ENCODE results near the gene GTF2A1L.

The GTF2A1L gene

GRCh38 chr2:48583961-48584360, 33.7 kb upstream of the GTF2A1L start:
- POLR2A ChIA-PET (ENCODE audit: low non-redundant PET), result no interaction called here
- TF ChIP-seq, protein P1, sequence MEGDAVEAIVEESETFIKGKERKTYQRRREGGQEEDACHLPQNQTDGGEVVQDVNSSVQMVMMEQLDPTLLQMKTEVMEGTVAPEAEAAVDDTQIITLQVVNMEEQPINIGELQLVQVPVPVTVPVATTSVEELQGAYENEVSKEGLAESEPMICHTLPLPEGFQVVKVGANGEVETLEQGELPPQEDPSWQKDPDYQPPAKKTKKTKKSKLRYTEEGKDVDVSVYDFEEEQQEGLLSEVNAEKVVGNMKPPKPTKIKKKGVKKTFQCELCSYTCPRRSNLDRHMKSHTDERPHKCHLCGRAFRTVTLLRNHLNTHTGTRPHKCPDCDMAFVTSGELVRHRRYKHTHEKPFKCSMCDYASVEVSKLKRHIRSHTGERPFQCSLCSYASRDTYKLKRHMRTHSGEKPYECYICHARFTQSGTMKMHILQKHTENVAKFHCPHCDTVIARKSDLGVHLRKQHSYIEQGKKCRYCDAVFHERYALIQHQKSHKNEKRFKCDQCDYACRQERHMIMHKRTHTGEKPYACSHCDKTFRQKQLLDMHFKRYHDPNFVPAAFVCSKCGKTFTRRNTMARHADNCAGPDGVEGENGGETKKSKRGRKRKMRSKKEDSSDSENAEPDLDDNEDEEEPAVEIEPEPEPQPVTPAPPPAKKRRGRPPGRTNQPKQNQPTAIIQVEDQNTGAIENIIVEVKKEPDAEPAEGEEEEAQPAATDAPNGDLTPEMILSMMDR (conservative IDR thresholded peaks at IDR 0.05; ENCODE audit: low read depth), result no peak
- CTCF ChIA-PET, result no interaction called here
- no peak overlapping the region for H3K27ac ChIP-seq
- DNase-seq (ENCODE audit: low spot score), result no peak

DNA sequence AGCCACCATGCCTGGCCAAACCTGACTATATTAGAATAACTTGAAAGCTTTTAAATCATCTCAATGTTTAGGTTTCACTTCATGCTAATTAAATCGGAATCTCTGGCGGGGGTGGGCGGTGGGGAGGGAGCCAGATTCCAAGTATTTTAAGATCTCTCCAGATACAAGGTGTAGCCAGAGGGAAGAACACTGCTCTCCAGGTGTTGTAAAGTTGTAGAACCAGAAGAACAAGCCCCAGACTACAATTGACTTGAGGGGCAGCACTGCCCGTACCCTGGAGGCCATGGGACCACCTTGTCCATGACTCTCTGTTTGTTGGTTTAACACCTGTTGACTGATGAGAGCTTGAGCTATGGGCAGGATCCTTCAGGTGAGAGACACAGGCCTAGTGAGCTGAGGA, 33.1 kb upstream of the GTF2A1L start:
- POLR2A ChIA-PET (ENCODE audit: low non-redundant PET), result no interaction called here
- H3K27ac ChIP-seq, result no peak overlapping the region
- TF ChIP-seq, protein P1 (conservative IDR thresholded peaks at IDR 0.05; ENCODE audit: low read depth), result no peak
- CTCF ChIA-PET, result no interaction called here
- no peak for DNase-seq (ENCODE audit: low spot score)

DNA sequence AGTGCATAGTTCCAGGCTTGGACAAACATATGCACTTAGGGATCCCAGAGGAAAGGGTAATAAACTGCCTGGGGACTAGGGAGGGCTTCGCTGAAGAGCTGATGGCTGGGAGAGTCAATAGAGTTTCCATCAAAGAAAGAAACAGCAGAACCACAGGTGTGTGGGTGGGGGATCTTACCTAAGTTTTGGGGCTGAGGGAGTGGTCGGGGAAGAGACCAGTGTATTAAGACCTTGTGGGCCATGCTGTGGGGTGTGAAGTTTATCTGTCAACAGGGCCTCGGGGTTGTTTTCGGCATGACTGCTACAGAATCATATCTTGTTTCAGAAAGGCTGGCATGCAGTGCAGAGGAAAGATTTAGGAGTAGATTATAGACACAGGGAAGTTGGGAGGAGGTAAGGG, 31.2 kb upstream of the GTF2A1L start:
- H3K27ac ChIP-seq, result no peak overlapping the region
- no peak for DNase-seq (ENCODE audit: low spot score)
- TF ChIP-seq, protein P1 (conservative IDR thresholded peaks at IDR 0.05; ENCODE audit: low read depth), result no peak
- POLR2A ChIA-PET (ENCODE audit: low non-redundant PET), result no interaction called here
- CTCF ChIA-PET, result no interaction called here

DNA sequence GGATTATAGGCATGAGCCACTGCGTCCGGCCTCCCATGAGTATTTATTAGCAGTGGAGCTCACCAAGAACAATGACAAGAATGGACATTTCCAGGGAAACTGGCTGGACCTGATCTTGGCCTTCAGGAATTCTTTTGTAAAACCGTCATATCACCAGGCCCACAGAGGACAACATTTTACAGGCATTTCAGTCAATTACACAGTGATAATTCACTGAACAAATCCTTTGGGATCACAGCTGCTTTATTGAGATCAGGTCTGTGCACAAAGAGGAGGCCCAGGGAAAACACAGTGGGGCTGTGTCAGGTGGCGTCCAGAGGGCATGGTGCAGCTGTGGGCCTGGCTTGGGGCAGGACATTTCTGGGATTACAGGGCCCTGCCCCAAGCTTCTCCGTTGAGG, 30.1 kb upstream of the GTF2A1L start:
- DNase-seq (ENCODE audit: low spot score), result no peak
- ChIA-PET CTCF (interaction anchor here (0.6 to 1.5 kb wide), 2 partner anchors 117 to 480 kb away, joined by 3 to 4 read pairs; no protein-coding TSS in a partner anchor), POLR2A (ENCODE audit: low non-redundant PET) (no interaction called here)
- no peak overlapping the region for H3K27ac ChIP-seq
- TF ChIP-seq, protein P1 (conservative IDR thresholded peaks at IDR 0.05; ENCODE audit: low read depth), result no peak

- CTCF ChIA-PET, result interaction anchor here (0.6 to 1.5 kb wide), 3 partner anchors 12 to 481 kb away, joined by 3 to 4 read pairs (median 3); no protein-coding TSS in a partner anchor
- H3K27ac ChIP-seq, result no peak overlapping the region
- TF ChIP-seq, protein P1 (conservative IDR thresholded peaks at IDR 0.05; ENCODE audit: low read depth), result no peak
- POLR2A ChIA-PET (ENCODE audit: low non-redundant PET), result no interaction called here
- no peak for DNase-seq (ENCODE audit: low spot score)
Measured at GRCh38 chr2:48587961-48588360, 29.7 kb upstream of the GTF2A1L start.

- TF ChIP-seq, protein P1 (conservative IDR thresholded peaks at IDR 0.05; ENCODE audit: low read depth), result no peak
- ChIA-PET CTCF (interaction anchor here (0.5 to 1.5 kb wide), 8 partner anchors 12 to 1500 kb away, joined by 3 to 5 read pairs (median 4); no protein-coding TSS in a partner anchor), POLR2A (ENCODE audit: low non-redundant PET) (no interaction called here)
- H3K27ac ChIP-seq, result no peak overlapping the region
- no peak for DNase-seq (ENCODE audit: low spot score)
Measured at GRCh38 chr2:48588745-48589144, 28.9 kb upstream of the GTF2A1L start.

All from RWPE1 (cell line).